IMR-90 (cell line): ENCODE data around the gene METTL24. TPM values are rescaled to one million over a fixed set of nuclear protein-coding genes. Genes with fewer than 3 reads are reported as not detected.

Experiments used
- ATAC-seq: fragments of 200-7000 bp; cut with Tn5 transposase; 2 replicates; pipeline ENCODE4 v1.9.1; 2020; ENCODE audit warnings: low read depth, mild to moderate bottlenecking, moderate library complexity
- BruUV-seq: library from RNA; stranded (reverse); fragments of 400-500 nt; replicated peaks from 2 replicates; lab custom pipeline; 2021; lab: Mats Ljungman, UMichigan
- CTCF ChIA-PET: fragments of 300-600 bp; formaldehyde crosslinking; extraction: SDS; loops from one replicate; lab custom pipeline; 2021; ENCODE audit warnings: antibody characterized with exemption; lab: Yijun Ruan, JAX
- POLR2A ChIA-PET: fragments of 300-600 bp; sonication (Branson Sonifier 250); formaldehyde crosslinking; loops from one replicate; lab custom pipeline; 2022; ENCODE audit warnings: antibody characterized with exemption; ENCODE audit not compliant: unreplicated experiment; lab: Charles Lee
- DNase-seq: peaks from one replicate; pipeline ENCODE4 v3.0.0; 2013
- H2AFZ ChIP-seq: replicated peaks from 2 replicates; pipeline ENCODE3; 2013; ENCODE audit warnings: low read length, mild to moderate bottlenecking; ENCODE audit not compliant: poor library complexity
- H2AK5ac ChIP-seq: 2 replicates; pipeline ENCODE4 v1.6.1; 2013; ENCODE audit warnings: low read depth, low read length, inconsistent platforms
- H2AK9ac ChIP-seq: replicated peaks from 2 replicates; pipeline ENCODE3; 2013; ENCODE audit warnings: mild to moderate bottlenecking, low read depth, low read length, moderate library complexity; ENCODE audit not compliant: poor library complexity
- H2BK120ac ChIP-seq: 2 replicates; pipeline ENCODE4 v1.6.1; 2013; ENCODE audit warnings: low read depth, low read length, inconsistent platforms
- H2BK15ac ChIP-seq: 3 replicates; pipeline ENCODE4 v1.6.1; 2013; ENCODE audit warnings: low read depth, low read length, inconsistent platforms
- H2BK20ac ChIP-seq: 2 replicates; pipeline ENCODE4 v1.6.1; 2013; ENCODE audit warnings: low read depth, mild to moderate bottlenecking, inconsistent platforms, low read length, moderate library complexity
- H2BK5ac ChIP-seq: 2 replicates; pipeline ENCODE4 v1.6.1; 2013; ENCODE audit warnings: mild to moderate bottlenecking, low read depth, low read length, inconsistent platforms; ENCODE audit not compliant: poor library complexity, severe bottlenecking
- H3K14ac ChIP-seq: replicated peaks from 2 replicates; pipeline ENCODE4 v1.6.1; 2013; ENCODE audit warnings: low read depth, low read length, inconsistent platforms
- H3K18ac ChIP-seq: 2 replicates; pipeline ENCODE4 v1.6.1; 2013; ENCODE audit warnings: low read depth, low read length, control low read depth
- H3K23ac ChIP-seq: 2 replicates; pipeline ENCODE4 v1.6.1; 2013; ENCODE audit warnings: low read depth, low read length, inconsistent platforms
- H3K27ac ChIP-seq: 2 replicates; pipeline ENCODE4 v1.5.1; 2013; ENCODE audit warnings: mild to moderate bottlenecking, control low read depth, low read length; ENCODE audit not compliant: insufficient read depth
- H3K27me3 ChIP-seq: 2 replicates; pipeline ENCODE4 v1.6.1; 2013; ENCODE audit warnings: low read length; ENCODE audit not compliant: control insufficient read depth, insufficient read depth
- H3K36me3 ChIP-seq: 2 replicates; pipeline ENCODE4 v1.6.1; 2013; ENCODE audit warnings: low read length, mixed read lengths; ENCODE audit not compliant: control insufficient read depth, insufficient read depth
- H3K4ac ChIP-seq: 2 replicates; pipeline ENCODE4 v1.6.1; 2013; ENCODE audit warnings: low read depth, low read length, inconsistent platforms
- H3K4me1 ChIP-seq: 2 replicates; pipeline ENCODE4 v1.6.1; 2013; ENCODE audit warnings: low read length, mixed read lengths; ENCODE audit not compliant: control insufficient read depth, insufficient read depth
- H3K4me2 ChIP-seq: 2 replicates; pipeline ENCODE4 v1.6.1; 2013; ENCODE audit warnings: low read depth, mild to moderate bottlenecking, control low read depth, low read length, moderate library complexity
- H3K4me3 ChIP-seq: 2 replicates; pipeline ENCODE4 v1.5.1; 2013; ENCODE audit warnings: low read depth, mild to moderate bottlenecking, control low read depth, low read length, moderate library complexity; ENCODE audit not compliant: insufficient read depth
- H3K56ac ChIP-seq: 2 replicates; pipeline ENCODE4 v1.6.1; 2013; ENCODE audit warnings: low read length, inconsistent platforms; ENCODE audit not compliant: insufficient read depth; ENCODE audit errors: extremely low read depth
- H3K79me1 ChIP-seq, 2 experiments: 2 replicates each; pipeline ENCODE4 v1.6.1; 2013; ENCODE audit warnings: low read length in 2 of 2, inconsistent platforms in 1 of 2, low read depth in 1 of 2
- H3K9ac ChIP-seq: 2 replicates; pipeline ENCODE4 v1.6.1; 2013; ENCODE audit warnings: low read depth, low read length, control low read depth
- H3K9me1 ChIP-seq: 2 replicates; pipeline ENCODE4 v1.6.1; 2013; ENCODE audit warnings: low read length, inconsistent platforms; ENCODE audit not compliant: insufficient read depth
- H3K9me3 ChIP-seq: 2 replicates; pipeline ENCODE4 v1.6.1; 2013; ENCODE audit warnings: low read length; ENCODE audit not compliant: control insufficient read depth, insufficient read depth
- H4K20me1 ChIP-seq: 2 replicates; pipeline ENCODE4 v1.6.1; 2013; ENCODE audit warnings: low read length, inconsistent platforms; ENCODE audit not compliant: insufficient read depth
- H4K5ac ChIP-seq: 2 replicates; pipeline ENCODE4 v1.6.1; 2013; ENCODE audit warnings: mild to moderate bottlenecking, low read depth, low read length, control low read depth
- H4K8ac ChIP-seq, 2 experiments: 2 replicates each; pipeline ENCODE4 v1.6.1; 2013; ENCODE audit warnings: low read depth in 2 of 2, low read length in 2 of 2, control low read depth in 1 of 2, inconsistent platforms in 1 of 2
- H4K91ac ChIP-seq: 2 replicates; pipeline ENCODE4 v1.6.1; 2013; ENCODE audit warnings: low read depth, low read length, inconsistent platforms; ENCODE audit not compliant: insufficient read depth
- BHLHE40 ChIP-seq: fragments of 150-350 bp; IDR thresholded peaks from 2 replicates; pipeline ENCODE4 v1.6.1; 2016; ENCODE audit warnings: mild to moderate bottlenecking, low read depth, low read length
- CEBPB ChIP-seq: IDR thresholded peaks from 2 replicates; pipeline ENCODE4 v1.6.1; 2012; ENCODE audit warnings: low read depth, low read length, improper control_type of control experiment
- CHD1 ChIP-seq: IDR thresholded peaks from 2 replicates; pipeline ENCODE4 v1.6.1; 2012; ENCODE audit warnings: low read depth, low read length, improper control_type of control experiment
- CTCF ChIP-seq: conservative IDR thresholded peaks from 2 replicates; pipeline ENCODE4 v1.5.1; 2012; ENCODE audit warnings: mild to moderate bottlenecking, low read depth, low read length, improper control_type of control experiment
- ELK1 ChIP-seq: fragments of 150-350 bp; IDR thresholded peaks from 2 replicates; pipeline ENCODE4 v1.6.1; 2016; ENCODE audit warnings: low read depth, mild to moderate bottlenecking, low read length, moderate library complexity, borderline replicate concordance
- FOS ChIP-seq: fragments of 150-350 bp; IDR thresholded peaks from 2 replicates; pipeline ENCODE4 v1.6.1; 2016; ENCODE audit warnings: low read depth, low read length
- MAFK ChIP-seq: IDR thresholded peaks from 2 replicates; pipeline ENCODE4 v1.6.1; 2012; ENCODE audit warnings: low read depth, low read length, improper control_type of control experiment
- MAZ ChIP-seq: IDR thresholded peaks from 2 replicates; pipeline ENCODE4 v1.6.1; 2012; ENCODE audit warnings: low read depth, mild to moderate bottlenecking, low read length, improper control_type of control experiment, moderate library complexity, borderline replicate concordance
- MXI1 ChIP-seq: IDR thresholded peaks from 2 replicates; pipeline ENCODE4 v1.6.1; 2012; ENCODE audit warnings: low read depth, mild to moderate bottlenecking, low read length, moderate library complexity, borderline replicate concordance
- NFE2L2 ChIP-seq: fragments of 150-350 bp; IDR thresholded peaks from 2 replicates; pipeline ENCODE4 v1.6.1; 2016; ENCODE audit warnings: low read depth, mild to moderate bottlenecking, low read length
- POLR2A ChIP-seq: IDR thresholded peaks from 2 replicates; pipeline ENCODE4 v1.6.1; 2012; ENCODE audit warnings: mild to moderate bottlenecking, low read depth, low read length
- RAD21 ChIP-seq: IDR thresholded peaks from 2 replicates; pipeline ENCODE4 v1.6.1; 2012; ENCODE audit warnings: low read length, improper control_type of control experiment
- RCOR1 ChIP-seq: IDR thresholded peaks from 2 replicates; pipeline ENCODE4 v1.6.1; 2012; ENCODE audit warnings: mild to moderate bottlenecking, low read length, improper control_type of control experiment; ENCODE audit not compliant: insufficient replicate concordance
- RFX5 ChIP-seq: IDR thresholded peaks from 2 replicates; pipeline ENCODE4 v1.8.0; 2012; ENCODE audit warnings: low read depth, mild to moderate bottlenecking, low read length, moderate library complexity
- SMC3 ChIP-seq: fragments of 150-350 bp; IDR thresholded peaks from 2 replicates; pipeline ENCODE4 v1.6.1; 2016; ENCODE audit warnings: low read depth, mild to moderate bottlenecking, antibody characterized with exemption, low read length, moderate library complexity
- USF2 ChIP-seq: fragments of 150-350 bp; IDR thresholded peaks from 2 replicates; pipeline ENCODE4 v1.6.1; 2017; ENCODE audit warnings: mild to moderate bottlenecking, antibody characterized with exemption, low read length, low read depth
- WGBS, 2 experiments: methylation state at CpG; one replicate each; pipeline versions ENCODE4 v1.1.5 to v1.1.7; 2013; ENCODE audit warnings: missing lambda C conversion rate in 2 of 2; ENCODE audit not compliant: insufficient read length in 1 of 2; ENCODE audit errors: extremely low coverage in 2 of 2; 5-methylcytosine and 5-hydroxymethylcytosine counted together
- dilution Hi-C: fragments of 300-500 bp; cut with HindIII; formaldehyde crosslinking; loops from one replicate; pipeline ENCODE4 v1.14.3; 2018; ENCODE audit warnings: low sequenced_read_pairs; ENCODE audit not compliant: unreplicated experiment
- in situ Hi-C: fragments of 300-500 bp; cut with MboI; formaldehyde crosslinking; loops from 3 replicates; pipeline ENCODE4 v1.14.3; 2019; ENCODE audit warnings: low sequenced_read_pairs, inconsistent platforms, mixed read lengths
- intact Hi-C: fragments of 100-400 bp; cut with micrococcal nuclease; formaldehyde crosslinking; loops from 2 replicates; pipeline ENCODE4 v1.10.0; 2022
- polyA plus RNA-seq, 3 experiments: library from polyadenylated mRNA; depleted of rRNA; stranded (reverse); fragments of >200 nt; gene quantifications; 2 replicates each; pipeline ENCODE4 v1.2.3, GENCODE V29; 2012; ENCODE audit warnings: low replicate concordance in 1 of 3
- total RNA-seq: library from RNA; depleted of rRNA; stranded (reverse); fragments of >200 nt; gene quantifications from 2 replicates; pipeline ENCODE4 v1.2.3, GENCODE V29; 2012

The METTL24 gene
- total and polyA plus RNA-seq, 2 of the 4 experiments (the other 2 are of a cell fraction), result not detected

GRCh38 chr6:110298916-110299315 lies 59.2 kb downstream of the METTL24 start:
- ChIA-PET POLR2A (no interaction called here), CTCF (interaction anchor here (0.6 to 1.3 kb wide), 2 partner anchors 21 to 43 kb away, joined by 5 to 7 read pairs; no protein-coding TSS in a partner anchor)
- no peak overlapping the region for H2BK5ac ChIP-seq
- H3K27ac ChIP-seq, result no peak overlapping the region
- TF ChIP-seq POLR2A, result no peak
- no peak for TF ChIP-seq FOS
- no peak for TF ChIP-seq MXI1
- TF ChIP-seq BHLHE40, result no peak
- TF ChIP-seq ELK1, result no peak
- no peak for TF ChIP-seq CHD1
- no peak for TF ChIP-seq RAD21
- no peak for TF ChIP-seq SMC3
- TF ChIP-seq NFE2L2, result no peak
- TF ChIP-seq MAZ, result no peak
- no peak for TF ChIP-seq CEBPB
- TF ChIP-seq RFX5, result no peak
- TF ChIP-seq RCOR1, result no peak
- TF ChIP-seq USF2, result no peak
- no peak for TF ChIP-seq MAFK
- no peak for TF ChIP-seq CTCF
- no TSS peak for BruUV-seq
- no peak overlapping the region for H2AK5ac ChIP-seq
- no peak overlapping the region for H4K8ac ChIP-seq
- no peaks in the 10 kb centered on the region for H3K9me3 ChIP-seq
- no peaks in the 10 kb centered on the region for H3K79me1 ChIP-seq
- no peak overlapping the region for H3K9ac ChIP-seq
- H3K14ac ChIP-seq, result no peak overlapping the region
- ATAC-seq, result no peak
- H3K4me2 ChIP-seq, result no peak overlapping the region
- no peak for DNase-seq
- H3K27me3 ChIP-seq, result peaks cover 19% of the 10 kb centered on the region
- H2AK9ac ChIP-seq, result no peak overlapping the region
- H4K5ac ChIP-seq, result no peak overlapping the region
- no peak overlapping the region for H2BK15ac ChIP-seq
- H2BK20ac ChIP-seq, result no peak overlapping the region
- H3K18ac ChIP-seq, result no peak overlapping the region
- intact Hi-C loops, result no loop called here
- no peak overlapping the region for H3K4ac ChIP-seq
- H3K4me1 ChIP-seq, result no peaks in the 10 kb centered on the region
- no peaks in the 10 kb centered on the region for H3K9me1 ChIP-seq
- no peak overlapping the region for H2AFZ ChIP-seq
- H3K4me3 ChIP-seq, result no peak overlapping the region
- no peak overlapping the region for H3K56ac ChIP-seq
- H4K20me1 ChIP-seq, result no peaks in the 10 kb centered on the region
- no peak overlapping the region for H4K91ac ChIP-seq
- dilution Hi-C loops, result no loop called here
- H3K23ac ChIP-seq, result no peak overlapping the region
- no CpG with 5 or more reads among the region's 5 CpGs for WGBS, 2 experiments
- in situ Hi-C loops, result no loop called here
- no peak overlapping the region for H2BK120ac ChIP-seq
- no peaks in the 10 kb centered on the region for H3K36me3 ChIP-seq
